GM21529 (cell line): ENCODE data around the gene FOXN3.

Source experiments
- ATAC-seq: cut with Tn5 transposase; IDR thresholded peaks from one replicate; pipeline ENCODE4 v1.9.1; 2021; ENCODE audit not compliant: unreplicated experiment

FOXN3 gene

GRCh38 chr14:89237921-89238529 lies 179.0 kb downstream of the FOXN3 start:
- no peak for ATAC-seq

- no peak for ATAC-seq
Observed at GRCh38 chr14:89236851-89237250, 180.2 kb downstream of the FOXN3 start.

DNA sequence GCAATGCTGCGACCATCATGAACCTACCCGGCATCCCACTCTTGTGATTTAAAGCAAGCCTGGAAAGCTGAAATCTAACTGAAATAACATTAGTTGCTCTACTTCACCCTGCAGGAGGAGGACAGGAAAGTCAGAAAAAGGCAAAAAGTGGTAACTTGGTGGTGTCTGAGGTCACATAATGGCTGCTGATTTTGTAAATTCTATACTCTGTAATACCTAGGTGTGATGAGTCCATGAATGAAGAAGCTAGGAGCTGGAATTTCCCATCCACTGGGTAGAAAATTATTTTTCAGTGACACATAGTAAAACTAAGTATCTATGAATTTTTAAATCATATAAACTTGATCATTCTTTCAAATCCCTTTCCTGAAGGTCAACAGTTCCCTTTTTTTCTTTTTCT lies 183.8 kb downstream of the FOXN3 start:
- no peak for ATAC-seq

- no peak for ATAC-seq
Observed at GRCh38 chr14:89232265-89233070, 184.6 kb downstream of the FOXN3 start.

DNA sequence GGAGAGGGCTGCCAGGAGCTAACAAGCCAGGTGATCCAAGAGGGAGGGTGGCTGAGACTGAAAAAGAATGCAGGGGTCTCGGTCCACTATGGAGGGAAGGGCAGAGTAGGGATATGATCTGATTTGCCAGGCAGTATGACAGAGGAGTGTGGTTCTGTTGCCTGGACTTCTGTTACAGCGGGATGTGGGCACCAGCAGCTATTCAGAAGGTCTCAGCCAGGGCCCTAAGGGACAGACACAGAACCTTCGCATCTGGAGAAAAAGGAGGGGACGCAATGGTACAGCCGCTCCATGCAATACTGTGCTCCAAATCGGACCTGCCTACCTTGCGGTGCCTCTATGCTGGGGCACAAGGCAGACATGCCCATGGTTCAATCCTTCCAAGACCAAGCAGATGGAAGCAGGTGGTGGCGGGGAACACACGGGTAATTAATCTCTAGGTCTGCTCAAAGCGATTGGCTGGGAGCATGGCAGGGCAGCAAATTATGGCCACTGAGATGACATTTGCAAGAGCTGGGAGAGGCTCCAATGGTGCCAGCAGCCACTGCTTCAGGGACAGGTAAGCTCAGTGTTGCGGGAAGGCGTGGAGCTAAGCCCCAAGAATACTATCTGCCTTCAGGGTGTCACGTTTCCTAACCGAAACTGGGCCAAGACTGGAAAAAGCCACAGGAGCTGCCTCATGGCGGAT lies 185.5 kb downstream of the FOXN3 start:
- ATAC-seq, result no peak

DNA sequence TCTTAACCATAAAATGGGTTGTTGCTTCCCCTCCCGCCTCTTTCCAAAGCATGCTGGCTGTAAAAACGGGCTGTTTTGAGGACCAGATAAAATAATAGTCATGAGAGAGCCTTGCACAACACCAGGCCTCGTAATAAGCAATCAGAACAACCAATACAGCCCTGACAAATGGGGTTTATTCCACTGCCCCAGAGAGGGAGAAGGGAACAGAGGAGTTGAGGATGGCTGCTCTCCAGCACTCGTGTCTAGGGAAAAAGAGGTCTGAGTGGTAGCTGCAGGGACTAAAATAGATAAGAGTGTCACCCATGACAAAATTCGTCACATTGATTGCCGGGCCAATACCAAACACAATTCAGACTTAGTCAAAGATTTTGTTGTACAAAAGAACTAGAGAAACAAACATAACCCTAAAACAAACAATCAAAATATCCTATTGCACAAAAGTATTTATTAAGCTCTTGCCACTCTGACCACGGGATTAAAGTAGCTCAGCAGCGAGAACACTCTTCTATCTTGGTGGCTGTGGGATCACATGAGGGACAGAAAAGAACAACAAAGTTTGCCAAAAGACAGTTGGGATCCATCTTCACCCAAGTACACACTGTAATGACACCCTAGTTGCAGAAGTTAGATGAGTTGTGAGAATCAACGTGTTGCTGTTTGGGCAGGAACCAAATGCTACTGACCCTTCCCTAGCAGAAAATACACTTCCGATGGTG lies 188.0 kb downstream of the FOXN3 start:
- ATAC-seq, result no peak

- ATAC-seq, result no peak
Observed at GRCh38 chr14:89227496-89227836, 189.6 kb downstream of the FOXN3 start.

GRCh38 chr14:89226801-89227495 lies 190.1 kb downstream of the FOXN3 start:
- ATAC-seq, result no peak

GRCh38 chr14:89225607-89226006 lies 191.4 kb downstream of the FOXN3 start:
- no peak for ATAC-seq

GRCh38 chr14:89221109-89221810 lies 195.8 kb downstream of the FOXN3 start:
- ATAC-seq, result no peak

GRCh38 chr14:89219051-89219450 lies 198.0 kb downstream of the FOXN3 start:
- ATAC-seq, result no peak

DNA sequence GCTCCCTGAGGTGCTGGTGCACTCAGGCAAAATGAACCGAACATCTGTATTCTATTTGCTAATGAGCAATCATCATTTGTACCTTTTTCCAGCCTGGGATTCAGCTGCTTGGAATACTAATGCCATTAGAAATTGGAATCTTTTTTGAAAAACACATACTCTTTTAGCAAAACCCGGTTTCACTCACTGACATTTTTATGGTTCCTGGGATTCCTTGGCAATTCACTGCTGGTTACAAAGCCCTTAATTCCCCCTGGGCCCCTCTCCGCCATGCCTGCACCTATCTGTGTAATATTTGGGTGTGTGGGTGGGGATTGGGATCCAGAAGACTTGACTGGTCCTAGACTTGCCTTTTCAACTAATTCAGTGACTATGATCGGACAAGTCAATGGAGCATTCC lies 199.1 kb downstream of the FOXN3 start:
- ATAC-seq, result no peak

DNA sequence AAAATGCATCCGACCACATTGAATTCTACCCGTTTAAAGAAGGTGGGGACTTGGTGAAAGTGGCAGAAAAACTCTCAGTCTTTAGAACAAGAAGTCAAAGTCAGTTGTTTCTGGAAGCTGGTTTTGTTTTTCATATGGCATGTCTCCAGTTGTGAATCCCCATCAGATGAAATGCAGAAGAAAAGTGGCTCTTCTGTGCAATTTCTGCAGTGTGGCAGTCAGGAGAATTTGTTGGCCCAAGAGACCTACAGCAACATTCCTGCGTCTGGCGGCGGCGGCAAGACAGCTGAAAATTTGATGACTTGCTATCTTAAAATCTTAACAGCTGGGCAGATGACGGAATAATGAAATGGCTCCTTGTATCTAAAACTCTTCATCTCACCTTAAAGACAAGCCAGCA lies 201.5 kb downstream of the FOXN3 start:
- no peak for ATAC-seq

DNA sequence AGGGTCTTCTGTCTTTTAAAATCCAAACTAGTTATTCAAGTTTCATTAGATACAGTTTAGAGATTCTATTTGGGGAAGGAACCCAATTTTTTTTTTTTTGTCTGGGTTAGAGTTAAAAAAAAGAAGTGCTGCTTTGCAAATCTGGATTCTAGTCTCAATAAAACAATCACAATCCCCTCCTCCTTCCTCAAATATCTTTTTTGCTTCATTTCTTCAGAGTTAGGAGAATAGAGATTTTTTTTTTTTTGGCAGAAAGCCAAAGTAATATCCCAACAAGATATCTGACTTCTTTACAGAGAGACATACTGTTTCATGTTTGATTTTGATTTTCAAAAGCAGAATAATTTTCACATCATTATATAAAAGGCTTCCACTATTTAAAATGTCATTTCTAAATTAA lies 201.9 kb downstream of the FOXN3 start:
- no peak for ATAC-seq

DNA sequence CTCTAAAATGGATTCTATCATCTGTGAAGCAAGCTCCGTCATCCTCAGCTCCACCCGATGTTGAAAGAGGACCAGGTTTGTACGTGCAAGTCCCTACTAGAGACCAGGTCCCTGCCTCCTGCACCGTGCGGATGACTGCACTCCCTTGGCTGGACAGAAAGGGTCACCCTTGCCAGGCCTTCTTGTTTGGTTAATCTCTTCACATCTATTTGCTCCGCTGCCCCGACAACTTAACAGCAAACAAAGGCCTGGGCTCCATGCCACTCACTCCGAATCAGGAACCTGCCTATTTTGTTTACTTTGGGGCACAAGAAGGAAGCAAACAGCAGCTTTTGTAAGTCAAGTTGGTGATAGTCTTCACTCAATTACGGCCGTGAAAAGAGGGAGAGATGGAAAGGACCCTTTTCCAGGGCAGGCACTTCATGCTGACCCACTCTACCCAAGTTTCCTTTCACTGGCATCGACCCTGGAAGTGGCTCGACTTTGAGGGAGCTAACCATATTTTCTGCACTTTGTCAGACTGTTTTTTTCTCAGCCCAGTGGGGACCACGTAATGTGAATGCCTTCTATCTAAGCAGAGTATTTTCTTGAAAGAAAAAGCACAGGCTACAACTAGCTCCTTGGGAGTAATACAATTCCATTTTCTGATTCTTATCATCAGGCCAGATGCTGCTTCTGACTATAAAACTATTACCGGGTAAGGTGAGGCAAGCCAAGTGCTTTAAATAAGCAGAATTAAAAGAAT lies 202.6 kb downstream of the FOXN3 start:
- no peak for ATAC-seq

DNA sequence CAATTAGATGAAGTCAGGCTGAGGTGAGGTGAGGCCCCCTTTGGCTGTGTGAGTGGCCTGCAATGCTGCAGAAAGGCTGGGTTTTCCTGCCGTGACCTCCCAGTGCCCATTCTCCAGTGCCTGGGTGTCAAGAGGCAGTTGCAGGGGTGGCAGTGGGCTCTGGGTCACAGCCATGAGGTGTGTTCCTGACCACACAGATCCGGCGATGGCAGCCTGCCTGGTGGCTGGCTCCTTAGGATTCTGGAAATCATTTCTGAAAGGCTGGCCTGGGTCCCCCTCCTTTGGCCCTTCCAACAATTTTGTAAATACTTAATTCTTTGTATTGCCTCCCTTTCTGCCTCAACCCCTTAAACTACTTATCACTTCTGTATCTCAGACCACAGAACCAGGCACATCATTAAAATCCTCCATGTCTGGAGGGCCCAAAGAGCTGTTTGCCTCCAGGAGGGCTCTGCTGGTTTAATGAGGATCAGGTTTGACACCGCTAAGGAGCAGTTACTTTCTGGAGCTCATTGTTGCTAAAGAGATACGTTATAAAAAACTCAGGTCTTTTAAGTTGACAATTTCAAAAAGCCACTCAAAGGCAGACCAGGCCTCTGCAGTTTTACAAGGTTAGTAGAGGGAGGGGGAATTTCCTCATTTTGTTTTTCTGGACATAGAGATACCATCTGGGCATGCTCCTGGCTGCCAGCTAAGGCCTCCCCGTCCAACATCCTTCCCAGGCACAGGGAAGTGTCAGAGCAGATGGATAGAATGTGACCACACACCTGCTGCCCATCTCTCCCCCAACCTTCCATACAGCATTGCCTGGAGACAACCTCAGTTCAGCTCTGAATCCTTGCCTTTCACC lies 204.4 kb downstream of the FOXN3 start:
- ATAC-seq, result no peak

GRCh38 chr14:89209558-89209957 lies 207.5 kb downstream of the FOXN3 start:
- no peak for ATAC-seq

- ATAC-seq, result no peak
Observed at GRCh38 chr14:89207925-89208328, 209.1 kb downstream of the FOXN3 start.
